ENCODE data around the gene CCNY. TPM values are rescaled to one million over a fixed set of nuclear protein-coding genes. Genes with fewer than 3 reads are reported as not detected.

Gene CCNY
- total RNA-seq, 1 experiment from 2014 or later, result 53.3 TPM

DNA sequence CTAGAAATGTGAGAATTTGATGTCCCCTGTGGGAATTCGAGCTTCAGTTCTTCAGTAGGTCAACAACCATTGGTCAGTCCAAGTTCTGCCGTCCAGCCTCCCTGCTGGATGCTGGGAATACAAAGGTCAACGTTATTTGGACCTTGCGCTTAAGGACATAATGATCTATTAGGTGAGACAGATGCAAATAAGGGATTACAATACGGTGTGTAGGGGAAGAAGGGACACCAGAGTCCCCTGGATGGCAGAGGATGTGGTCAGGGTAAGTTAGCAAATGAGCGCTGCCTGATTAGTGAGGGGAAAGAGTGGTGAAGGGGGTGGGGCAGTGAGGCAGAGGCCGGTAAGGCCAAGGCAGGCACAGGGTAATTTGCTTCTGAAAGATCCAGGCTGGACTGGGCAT, 16.2 kb downstream of the CCNY start:
- peaks cover 58% of the 10 kb centered on the region for H3K4me1 Mint-ChIP-seq
- ATAC-seq, result no peak
- no peaks in the 10 kb centered on the region for H3K27me3 Mint-ChIP-seq (ENCODE audit: low read depth)
- no peak for DNase-seq (ENCODE audit: low spot score)
- H3K4me3 Mint-ChIP-seq, result no peak overlapping the region
- no peaks in the 10 kb centered on the region for H3K9me3 Mint-ChIP-seq
- ChIA-PET POLR2A (no interaction called here), CTCF (no interaction called here)
- H3K36me3 Mint-ChIP-seq, result no peaks in the 10 kb centered on the region
- no peak overlapping the region for H3K27ac Mint-ChIP-seq
- TF ChIP-seq, protein P1, sequence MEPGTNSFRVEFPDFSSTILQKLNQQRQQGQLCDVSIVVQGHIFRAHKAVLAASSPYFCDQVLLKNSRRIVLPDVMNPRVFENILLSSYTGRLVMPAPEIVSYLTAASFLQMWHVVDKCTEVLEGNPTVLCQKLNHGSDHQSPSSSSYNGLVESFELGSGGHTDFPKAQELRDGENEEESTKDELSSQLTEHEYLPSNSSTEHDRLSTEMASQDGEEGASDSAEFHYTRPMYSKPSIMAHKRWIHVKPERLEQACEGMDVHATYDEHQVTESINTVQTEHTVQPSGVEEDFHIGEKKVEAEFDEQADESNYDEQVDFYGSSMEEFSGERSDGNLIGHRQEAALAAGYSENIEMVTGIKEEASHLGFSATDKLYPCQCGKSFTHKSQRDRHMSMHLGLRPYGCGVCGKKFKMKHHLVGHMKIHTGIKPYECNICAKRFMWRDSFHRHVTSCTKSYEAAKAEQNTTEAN (CRISPR knock-in tag; IDR thresholded peaks at IDR 0.05), result no peak
- TF ChIP-seq ZNF416 (CRISPR knock-in tag; IDR thresholded peaks at IDR 0.05) (no peak), GABPB1 (CRISPR knock-in tag; IDR thresholded peaks at IDR 0.05) (no peak), ZNF671 (CRISPR knock-in tag; IDR thresholded peaks at IDR 0.05) (no peak)

DNA sequence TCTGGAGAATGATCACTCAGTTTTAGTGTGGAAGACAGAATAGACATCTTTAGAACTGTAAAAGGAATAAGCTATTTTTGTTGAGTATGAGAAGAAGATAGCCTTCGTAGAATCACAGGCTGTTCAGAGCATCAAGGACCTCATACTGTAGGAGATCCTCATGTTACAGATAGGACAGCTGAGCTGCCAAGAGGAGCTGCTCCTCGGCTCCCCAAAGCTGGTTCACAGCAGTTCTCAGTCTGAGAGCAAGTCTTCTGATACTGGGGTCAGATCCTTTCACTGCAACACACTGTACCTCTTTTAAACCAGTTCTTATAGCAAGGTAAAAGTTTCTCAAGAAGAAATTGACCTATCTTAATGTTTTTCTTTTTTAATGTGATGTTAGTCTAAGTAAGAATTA, 17.1 kb downstream of the CCNY start:
- Mint-ChIP-seq H3K27me3 (ENCODE audit: low read depth) (no peaks in the 10 kb centered on the region), H3K27ac (no peak overlapping the region), H3K4me3 (no peak overlapping the region), H3K9me3 (no peaks in the 10 kb centered on the region), H3K4me1 (peaks cover 52% of the 10 kb centered on the region), H3K36me3 (no peaks in the 10 kb centered on the region)
- ATAC-seq, result no peak
- POLR2A ChIA-PET, result interaction anchor here (0.6 kb wide), 1 partner anchor 1519 kb away, joined by 4 read pairs; no protein-coding TSS in a partner anchor
- CTCF ChIA-PET, result no interaction called here
- no peak for DNase-seq (ENCODE audit: low spot score)
- TF ChIP-seq SMAD3 (CRISPR knock-in tag; IDR thresholded peaks at IDR 0.05; ENCODE audit: borderline replicate concordance) (no peak), MXD4 (CRISPR knock-in tag; IDR thresholded peaks at IDR 0.05; ENCODE audit: borderline replicate concordance) (no peak), TP53 (CRISPR knock-in tag; IDR thresholded peaks at IDR 0.05) (no peak), CBFB (CRISPR knock-in tag; IDR thresholded peaks at IDR 0.05; ENCODE audit: low read depth) (no peak), GRHL2 (CRISPR knock-in tag; IDR thresholded peaks at IDR 0.05; ENCODE audit: insufficient replicate concordance, severe bottlenecking) (no peak), FOXP1 (CRISPR knock-in tag; IDR thresholded peaks at IDR 0.05; ENCODE audit: borderline replicate concordance) (no peak), CREB1 (CRISPR knock-in tag; IDR thresholded peaks at IDR 0.05) (no peak), ZNF396 (CRISPR knock-in tag; IDR thresholded peaks at IDR 0.05; ENCODE audit: borderline replicate concordance) (no peak), TEAD1 (CRISPR knock-in tag; IDR thresholded peaks at IDR 0.05) (no peak)
- TF ChIP-seq, protein P2, sequence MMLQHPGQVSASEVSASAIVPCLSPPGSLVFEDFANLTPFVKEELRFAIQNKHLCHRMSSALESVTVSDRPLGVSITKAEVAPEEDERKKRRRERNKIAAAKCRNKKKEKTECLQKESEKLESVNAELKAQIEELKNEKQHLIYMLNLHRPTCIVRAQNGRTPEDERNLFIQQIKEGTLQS (CRISPR knock-in tag; conservative IDR thresholded peaks at IDR 0.05), result no peak
- TF ChIP-seq, protein P3, sequence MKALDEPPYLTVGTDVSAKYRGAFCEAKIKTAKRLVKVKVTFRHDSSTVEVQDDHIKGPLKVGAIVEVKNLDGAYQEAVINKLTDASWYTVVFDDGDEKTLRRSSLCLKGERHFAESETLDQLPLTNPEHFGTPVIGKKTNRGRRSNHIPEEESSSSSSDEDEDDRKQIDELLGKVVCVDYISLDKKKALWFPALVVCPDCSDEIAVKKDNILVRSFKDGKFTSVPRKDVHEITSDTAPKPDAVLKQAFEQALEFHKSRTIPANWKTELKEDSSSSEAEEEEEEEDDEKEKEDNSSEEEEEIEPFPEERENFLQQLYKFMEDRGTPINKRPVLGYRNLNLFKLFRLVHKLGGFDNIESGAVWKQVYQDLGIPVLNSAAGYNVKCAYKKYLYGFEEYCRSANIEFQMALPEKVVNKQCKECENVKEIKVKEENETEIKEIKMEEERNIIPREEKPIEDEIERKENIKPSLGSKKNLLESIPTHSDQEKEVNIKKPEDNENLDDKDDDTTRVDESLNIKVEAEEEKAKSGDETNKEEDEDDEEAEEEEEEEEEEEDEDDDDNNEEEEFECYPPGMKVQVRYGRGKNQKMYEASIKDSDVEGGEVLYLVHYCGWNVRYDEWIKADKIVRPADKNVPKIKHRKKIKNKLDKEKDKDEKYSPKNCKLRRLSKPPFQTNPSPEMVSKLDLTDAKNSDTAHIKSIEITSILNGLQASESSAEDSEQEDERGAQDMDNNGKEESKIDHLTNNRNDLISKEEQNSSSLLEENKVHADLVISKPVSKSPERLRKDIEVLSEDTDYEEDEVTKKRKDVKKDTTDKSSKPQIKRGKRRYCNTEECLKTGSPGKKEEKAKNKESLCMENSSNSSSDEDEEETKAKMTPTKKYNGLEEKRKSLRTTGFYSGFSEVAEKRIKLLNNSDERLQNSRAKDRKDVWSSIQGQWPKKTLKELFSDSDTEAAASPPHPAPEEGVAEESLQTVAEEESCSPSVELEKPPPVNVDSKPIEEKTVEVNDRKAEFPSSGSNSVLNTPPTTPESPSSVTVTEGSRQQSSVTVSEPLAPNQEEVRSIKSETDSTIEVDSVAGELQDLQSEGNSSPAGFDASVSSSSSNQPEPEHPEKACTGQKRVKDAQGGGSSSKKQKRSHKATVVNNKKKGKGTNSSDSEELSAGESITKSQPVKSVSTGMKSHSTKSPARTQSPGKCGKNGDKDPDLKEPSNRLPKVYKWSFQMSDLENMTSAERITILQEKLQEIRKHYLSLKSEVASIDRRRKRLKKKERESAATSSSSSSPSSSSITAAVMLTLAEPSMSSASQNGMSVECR (CRISPR knock-in tag; IDR thresholded peaks at IDR 0.05; ENCODE audit: borderline replicate concordance), result no peak
- TF ChIP-seq, protein P4, sequence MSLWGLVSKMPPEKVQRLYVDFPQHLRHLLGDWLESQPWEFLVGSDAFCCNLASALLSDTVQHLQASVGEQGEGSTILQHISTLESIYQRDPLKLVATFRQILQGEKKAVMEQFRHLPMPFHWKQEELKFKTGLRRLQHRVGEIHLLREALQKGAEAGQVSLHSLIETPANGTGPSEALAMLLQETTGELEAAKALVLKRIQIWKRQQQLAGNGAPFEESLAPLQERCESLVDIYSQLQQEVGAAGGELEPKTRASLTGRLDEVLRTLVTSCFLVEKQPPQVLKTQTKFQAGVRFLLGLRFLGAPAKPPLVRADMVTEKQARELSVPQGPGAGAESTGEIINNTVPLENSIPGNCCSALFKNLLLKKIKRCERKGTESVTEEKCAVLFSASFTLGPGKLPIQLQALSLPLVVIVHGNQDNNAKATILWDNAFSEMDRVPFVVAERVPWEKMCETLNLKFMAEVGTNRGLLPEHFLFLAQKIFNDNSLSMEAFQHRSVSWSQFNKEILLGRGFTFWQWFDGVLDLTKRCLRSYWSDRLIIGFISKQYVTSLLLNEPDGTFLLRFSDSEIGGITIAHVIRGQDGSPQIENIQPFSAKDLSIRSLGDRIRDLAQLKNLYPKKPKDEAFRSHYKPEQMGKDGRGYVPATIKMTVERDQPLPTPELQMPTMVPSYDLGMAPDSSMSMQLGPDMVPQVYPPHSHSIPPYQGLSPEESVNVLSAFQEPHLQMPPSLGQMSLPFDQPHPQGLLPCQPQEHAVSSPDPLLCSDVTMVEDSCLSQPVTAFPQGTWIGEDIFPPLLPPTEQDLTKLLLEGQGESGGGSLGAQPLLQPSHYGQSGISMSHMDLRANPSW (CRISPR knock-in tag; conservative IDR thresholded peaks at IDR 0.05; ENCODE audit: low read depth), result no peak
- TF ChIP-seq, protein P5, sequence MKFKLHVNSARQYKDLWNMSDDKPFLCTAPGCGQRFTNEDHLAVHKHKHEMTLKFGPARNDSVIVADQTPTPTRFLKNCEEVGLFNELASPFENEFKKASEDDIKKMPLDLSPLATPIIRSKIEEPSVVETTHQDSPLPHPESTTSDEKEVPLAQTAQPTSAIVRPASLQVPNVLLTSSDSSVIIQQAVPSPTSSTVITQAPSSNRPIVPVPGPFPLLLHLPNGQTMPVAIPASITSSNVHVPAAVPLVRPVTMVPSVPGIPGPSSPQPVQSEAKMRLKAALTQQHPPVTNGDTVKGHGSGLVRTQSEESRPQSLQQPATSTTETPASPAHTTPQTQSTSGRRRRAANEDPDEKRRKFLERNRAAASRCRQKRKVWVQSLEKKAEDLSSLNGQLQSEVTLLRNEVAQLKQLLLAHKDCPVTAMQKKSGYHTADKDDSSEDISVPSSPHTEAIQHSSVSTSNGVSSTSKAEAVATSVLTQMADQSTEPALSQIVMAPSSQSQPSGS (CRISPR knock-in tag; IDR thresholded peaks at IDR 0.05; ENCODE audit: borderline replicate concordance, low read depth), result no peak
- TF ChIP-seq, protein P6, sequence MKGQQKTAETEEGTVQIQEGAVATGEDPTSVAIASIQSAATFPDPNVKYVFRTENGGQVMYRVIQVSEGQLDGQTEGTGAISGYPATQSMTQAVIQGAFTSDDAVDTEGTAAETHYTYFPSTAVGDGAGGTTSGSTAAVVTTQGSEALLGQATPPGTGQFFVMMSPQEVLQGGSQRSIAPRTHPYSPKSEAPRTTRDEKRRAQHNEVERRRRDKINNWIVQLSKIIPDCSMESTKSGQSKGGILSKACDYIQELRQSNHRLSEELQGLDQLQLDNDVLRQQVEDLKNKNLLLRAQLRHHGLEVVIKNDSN (CRISPR knock-in tag; IDR thresholded peaks at IDR 0.05), result no peak
- TF ChIP-seq, protein P7, sequence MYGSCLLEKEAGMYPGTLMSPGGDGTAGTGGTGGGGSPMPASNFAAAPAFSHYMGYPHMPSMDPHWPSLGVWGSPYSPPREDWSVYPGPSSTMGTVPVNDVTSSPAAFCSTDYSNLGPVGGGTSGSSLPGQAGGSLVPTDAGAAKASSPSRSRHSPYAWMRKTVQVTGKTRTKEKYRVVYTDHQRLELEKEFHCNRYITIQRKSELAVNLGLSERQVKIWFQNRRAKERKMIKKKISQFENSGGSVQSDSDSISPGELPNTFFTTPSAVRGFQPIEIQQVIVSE (CRISPR knock-in tag; IDR thresholded peaks at IDR 0.05; ENCODE audit: borderline replicate concordance), result no peak
- TF ChIP-seq, protein P8, sequence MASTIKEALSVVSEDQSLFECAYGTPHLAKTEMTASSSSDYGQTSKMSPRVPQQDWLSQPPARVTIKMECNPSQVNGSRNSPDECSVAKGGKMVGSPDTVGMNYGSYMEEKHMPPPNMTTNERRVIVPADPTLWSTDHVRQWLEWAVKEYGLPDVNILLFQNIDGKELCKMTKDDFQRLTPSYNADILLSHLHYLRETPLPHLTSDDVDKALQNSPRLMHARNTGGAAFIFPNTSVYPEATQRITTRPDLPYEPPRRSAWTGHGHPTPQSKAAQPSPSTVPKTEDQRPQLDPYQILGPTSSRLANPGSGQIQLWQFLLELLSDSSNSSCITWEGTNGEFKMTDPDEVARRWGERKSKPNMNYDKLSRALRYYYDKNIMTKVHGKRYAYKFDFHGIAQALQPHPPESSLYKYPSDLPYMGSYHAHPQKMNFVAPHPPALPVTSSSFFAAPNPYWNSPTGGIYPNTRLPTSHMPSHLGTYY (CRISPR knock-in tag; IDR thresholded peaks at IDR 0.05), result no peak

All from WTC11 (cell line).